Caco-2 (cell line): ENCODE results near the gene RAPGEF2. TPM values are rescaled to one million over a fixed set of nuclear protein-coding genes. Genes with fewer than 3 reads are reported as not detected.

Experiments used
- BruUV-seq: library from RNA; stranded (reverse); fragments of 400-500 nt; replicated peaks from 2 replicates; lab custom pipeline; 2021; lab: Mats Ljungman, UMichigan
- CTCF ChIA-PET: fragments of 300-600 bp; sonication (Branson Sonifier 250); formaldehyde crosslinking; loops from one replicate; lab custom pipeline; 2022; ENCODE audit warnings: antibody characterized with exemption; lab: Charles Lee
- POLR2A ChIA-PET: fragments of 300-600 bp; sonication (Branson Sonifier 250); formaldehyde crosslinking; loops from one replicate; lab custom pipeline; 2022; ENCODE audit warnings: antibody characterized with exemption; lab: Charles Lee
- DNase-seq, 2 experiments: peaks; one replicate each; pipeline versions ENCODE4 v3.0.0 to v3.0.0-alpha.2; 2020 to 2022
- H3K27me3 ChIP-seq: replicated peaks from 2 replicates; pipeline ENCODE4 v1.6.0; 2011; ENCODE audit warnings: low read length; ENCODE audit not compliant: control insufficient read depth, insufficient read depth
- H3K36me3 ChIP-seq: 2 replicates; pipeline ENCODE4 v1.5.1; 2011; ENCODE audit warnings: low read length; ENCODE audit not compliant: control insufficient read depth, insufficient read depth
- H3K4me1 ChIP-seq: fragments of 250-450 bp; sonication (Bioruptor Pico); 2 replicates; pipeline ENCODE4 v1.5.1; 2020; ENCODE audit warnings: mild to moderate bottlenecking
- H3K4me3 ChIP-seq: 2 replicates; pipeline ENCODE4 v1.5.1; 2011; ENCODE audit warnings: low read depth, mild to moderate bottlenecking, control low read depth, low read length
- H3K9me3 ChIP-seq: fragments of 250-450 bp; sonication (Bioruptor Pico); 2 replicates; pipeline ENCODE4 v1.5.1; 2020; ENCODE audit warnings: mild to moderate bottlenecking, moderate library complexity
- H3K27ac Mint-ChIP-seq: one replicate; pipeline ENCODE4 v1.8.0; 2022; ENCODE audit warnings: mixed read lengths; ENCODE audit not compliant: unreplicated experiment
- H3K27me3 Mint-ChIP-seq: one replicate; pipeline ENCODE4 v1.8.0; 2022; ENCODE audit warnings: mixed read lengths; ENCODE audit not compliant: insufficient read depth, unreplicated experiment
- H3K36me3 Mint-ChIP-seq: one replicate; pipeline ENCODE4 v1.8.0; 2022; ENCODE audit warnings: mild to moderate bottlenecking, mixed read lengths; ENCODE audit not compliant: insufficient read depth, unreplicated experiment
- H3K4me1 Mint-ChIP-seq: one replicate; pipeline ENCODE4 v1.8.0; 2022; ENCODE audit warnings: low read depth, mixed read lengths; ENCODE audit not compliant: unreplicated experiment
- H3K4me3 Mint-ChIP-seq: one replicate; pipeline ENCODE4 v1.8.0; 2022; ENCODE audit warnings: mild to moderate bottlenecking, moderate library complexity, mixed read lengths; ENCODE audit not compliant: unreplicated experiment
- H3K9me3 Mint-ChIP-seq: one replicate; pipeline ENCODE4 v1.8.0; 2022; ENCODE audit warnings: mixed read lengths; ENCODE audit not compliant: unreplicated experiment
- CTCF ChIP-seq, 2 experiments: fragments of 200-600 bp in 1 of 2; IDR thresholded peaks; 1 replicate in 1 of 2; 2 replicates in 1 of 2; pipeline versions ENCODE4 v1.5.1 to v1.8.0; 2011 to 2022; ENCODE audit warnings: antibody characterized with exemption in 1 of 2, control low read depth in 1 of 2, inconsistent platforms in 1 of 2, low read depth in 1 of 2, low read length in 1 of 2, mild to moderate bottlenecking in 1 of 2, moderate library complexity in 1 of 2; ENCODE audit not compliant: insufficient read depth in 1 of 2, severe bottlenecking in 1 of 2, unreplicated experiment in 1 of 2
- intact Hi-C: fragments of 100-400 bp; cut with micrococcal nuclease; formaldehyde crosslinking; loops from one replicate; pipeline ENCODE4 v1.10.0; 2022; ENCODE audit not compliant: unreplicated experiment
- total RNA-seq: library from RNA; stranded (reverse); gene quantifications from 2 replicates; pipeline ENCODE4 v1.2.3, GENCODE V29; 2022

The RAPGEF2 gene
- total RNA-seq, 1 experiment from 2014 or later = 67.6 TPM

GRCh38 chr4:159343116-159343515 lies 240.2 kb downstream of the RAPGEF2 start:
- DNase-seq = no peak
- CTCF ChIA-PET = interaction anchor here (0.6 kb wide), 1 partner anchor 590 kb away, joined by 3 read pairs; no protein-coding TSS in a partner anchor
- Mint-ChIP-seq H3K36me3 (peaks cover 84% of the 10 kb centered on the region), H3K4me3 (no peak overlapping the region), H3K27ac (no peak overlapping the region), H3K27me3 (no peaks in the 10 kb centered on the region), H3K4me1 (no peaks in the 10 kb centered on the region), H3K9me3 (no peaks in the 10 kb centered on the region)
- BruUV-seq = no TSS peak
- TF ChIP-seq CTCF (IDR thresholded peaks at IDR 0.05; ENCODE audit: insufficient read depth in 1 of 2, low read depth in 1 of 2, low read length in 1 of 2, severe bottlenecking in 1 of 2, unreplicated experiment in 1 of 2) = no peak
- H3K36me3 ChIP-seq = no peaks in the 10 kb centered on the region
- no peaks in the 10 kb centered on the region for H3K4me1 ChIP-seq
- no peaks in the 10 kb centered on the region for H3K9me3 ChIP-seq
- no peaks in the 10 kb centered on the region; the same call in 1 of the 2 replicates for H3K27me3 ChIP-seq
- intact Hi-C loops = no loop called here
- POLR2A ChIA-PET = no interaction called here
- no peak overlapping the region for H3K4me3 ChIP-seq

- no TSS peak for BruUV-seq
- no peak overlapping the region for H3K4me3 Mint-ChIP-seq
- no peak overlapping the region for H3K27ac Mint-ChIP-seq
- Histone ChIP-seq H3K9me3 (no peaks in the 10 kb centered on the region), H3K27me3 (no peaks in the 10 kb centered on the region; the same call in 1 of the 2 replicates), H3K4me1 (no peaks in the 10 kb centered on the region), H3K36me3 (no peaks in the 10 kb centered on the region; the same call in 1 of the 2 replicates), H3K4me3 (no peak overlapping the region)
- H3K9me3 Mint-ChIP-seq = no peaks in the 10 kb centered on the region
- no peak for DNase-seq
- ChIA-PET POLR2A (no interaction called here), CTCF (no interaction called here)
- no peaks in the 10 kb centered on the region for H3K4me1 Mint-ChIP-seq
- no peaks in the 10 kb centered on the region for H3K27me3 Mint-ChIP-seq
- H3K36me3 Mint-ChIP-seq = peaks cover 85% of the 10 kb centered on the region
- intact Hi-C loops = no loop called here
- TF ChIP-seq CTCF (IDR thresholded peaks at IDR 0.05; ENCODE audit: insufficient read depth in 1 of 2, low read depth in 1 of 2, low read length in 1 of 2, severe bottlenecking in 1 of 2, unreplicated experiment in 1 of 2) = no peak
These were observed 242.0 kb downstream of the RAPGEF2 start for GRCh38 chr4:159344877-159345276.

- H3K4me3 Mint-ChIP-seq = no peak overlapping the region
- no peaks in the 10 kb centered on the region for H3K27me3 Mint-ChIP-seq
- no peaks in the 10 kb centered on the region; the same call in 1 of the 2 replicates for H3K27me3 ChIP-seq
- no peak overlapping the region for H3K4me3 ChIP-seq
- DNase-seq = no peak
- no peak overlapping the region for H3K27ac Mint-ChIP-seq
- intact Hi-C loops = no loop called here
- H3K4me1 ChIP-seq = no peaks in the 10 kb centered on the region
- peaks cover 83% of the 10 kb centered on the region for H3K36me3 Mint-ChIP-seq
- no TSS peak for BruUV-seq
- TF ChIP-seq CTCF (IDR thresholded peaks at IDR 0.05; ENCODE audit: insufficient read depth in 1 of 2, low read depth in 1 of 2, low read length in 1 of 2, severe bottlenecking in 1 of 2, unreplicated experiment in 1 of 2) = no peak
- peaks cover 1% of the 10 kb centered on the region for H3K36me3 ChIP-seq
- no peaks in the 10 kb centered on the region for H3K4me1 Mint-ChIP-seq
- POLR2A ChIA-PET = no interaction called here
- CTCF ChIA-PET = no interaction called here
- H3K9me3 Mint-ChIP-seq = no peaks in the 10 kb centered on the region
- no peaks in the 10 kb centered on the region for H3K9me3 ChIP-seq
These were observed 243.8 kb downstream of the RAPGEF2 start for GRCh38 chr4:159346681-159347080.
